GM12874 (cell line): ENCODE data around the gene CHD9NB.

Source experiments
- TF ChIP-seq, protein P1 (sequence below): IDR thresholded peaks from 2 replicates; pipeline ENCODE4 v1.5.1; 2011; ENCODE audit warnings: low read depth, mild to moderate bottlenecking, control low read depth, low read length, moderate library complexity; ENCODE audit not compliant: insufficient read depth

The CHD9NB gene

DNA sequence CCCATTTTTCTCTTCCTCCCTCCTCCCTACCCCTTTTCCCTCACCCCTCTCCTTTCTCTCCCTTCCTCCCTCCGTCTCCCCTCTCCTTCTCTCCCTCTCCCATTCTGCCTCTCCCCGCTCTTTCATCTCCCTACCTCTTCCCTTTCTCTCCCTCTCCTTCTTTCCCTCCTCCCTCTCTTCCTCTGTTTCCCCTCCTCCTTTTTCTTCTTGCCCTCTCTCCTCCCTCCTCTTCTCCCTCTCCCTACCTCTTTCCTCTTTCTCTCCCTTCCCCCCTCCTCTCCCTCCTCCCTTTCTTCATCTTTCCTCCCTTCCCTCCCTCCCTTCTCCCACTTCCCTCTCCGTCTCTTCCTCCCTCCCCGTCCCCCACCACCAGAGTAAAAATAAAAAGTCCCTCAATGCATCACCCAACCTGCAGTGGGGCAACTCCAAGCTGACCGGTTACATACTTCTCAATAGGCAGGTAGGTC, 10.4 kb downstream of the CHD9NB start:
- TF ChIP-seq, protein P1, sequence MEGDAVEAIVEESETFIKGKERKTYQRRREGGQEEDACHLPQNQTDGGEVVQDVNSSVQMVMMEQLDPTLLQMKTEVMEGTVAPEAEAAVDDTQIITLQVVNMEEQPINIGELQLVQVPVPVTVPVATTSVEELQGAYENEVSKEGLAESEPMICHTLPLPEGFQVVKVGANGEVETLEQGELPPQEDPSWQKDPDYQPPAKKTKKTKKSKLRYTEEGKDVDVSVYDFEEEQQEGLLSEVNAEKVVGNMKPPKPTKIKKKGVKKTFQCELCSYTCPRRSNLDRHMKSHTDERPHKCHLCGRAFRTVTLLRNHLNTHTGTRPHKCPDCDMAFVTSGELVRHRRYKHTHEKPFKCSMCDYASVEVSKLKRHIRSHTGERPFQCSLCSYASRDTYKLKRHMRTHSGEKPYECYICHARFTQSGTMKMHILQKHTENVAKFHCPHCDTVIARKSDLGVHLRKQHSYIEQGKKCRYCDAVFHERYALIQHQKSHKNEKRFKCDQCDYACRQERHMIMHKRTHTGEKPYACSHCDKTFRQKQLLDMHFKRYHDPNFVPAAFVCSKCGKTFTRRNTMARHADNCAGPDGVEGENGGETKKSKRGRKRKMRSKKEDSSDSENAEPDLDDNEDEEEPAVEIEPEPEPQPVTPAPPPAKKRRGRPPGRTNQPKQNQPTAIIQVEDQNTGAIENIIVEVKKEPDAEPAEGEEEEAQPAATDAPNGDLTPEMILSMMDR: no peak

DNA sequence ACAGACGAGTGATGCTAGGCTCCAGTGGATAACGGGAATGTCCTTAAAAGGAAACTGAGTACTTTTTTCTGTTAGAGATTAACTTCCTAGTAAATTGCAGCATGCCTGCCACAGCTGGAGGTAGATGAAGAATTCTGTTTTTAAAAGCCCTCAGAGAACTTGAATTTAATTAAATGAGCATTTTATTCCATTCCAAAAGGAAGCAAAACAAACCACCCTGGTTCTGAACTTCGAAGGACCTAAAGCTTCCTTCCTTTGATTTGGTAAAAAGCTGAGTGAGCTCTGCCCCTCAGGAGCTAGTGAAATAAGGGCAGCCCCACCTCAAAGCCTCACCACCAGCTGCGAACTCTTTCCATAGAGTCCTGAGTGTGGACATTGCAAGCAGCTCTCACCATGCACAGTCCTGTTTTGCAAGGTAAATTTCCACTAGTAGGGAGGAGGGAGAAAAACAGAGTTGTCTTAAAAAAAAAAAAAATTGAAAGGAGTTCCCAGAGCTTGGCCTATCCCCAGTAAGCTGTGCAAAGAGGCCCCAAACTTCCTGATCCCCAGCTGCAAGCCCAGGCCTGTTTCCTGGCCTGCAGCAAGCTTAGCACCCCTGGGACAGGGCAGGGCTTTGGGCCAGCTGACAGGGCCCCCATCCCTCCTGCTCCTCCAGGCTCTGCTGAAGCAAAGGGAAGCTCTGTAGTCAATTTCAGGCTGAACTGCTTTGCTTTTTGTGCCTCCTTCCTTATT, 11.2 kb downstream of the CHD9NB start:
- TF ChIP-seq, protein P1: no peak

DNA sequence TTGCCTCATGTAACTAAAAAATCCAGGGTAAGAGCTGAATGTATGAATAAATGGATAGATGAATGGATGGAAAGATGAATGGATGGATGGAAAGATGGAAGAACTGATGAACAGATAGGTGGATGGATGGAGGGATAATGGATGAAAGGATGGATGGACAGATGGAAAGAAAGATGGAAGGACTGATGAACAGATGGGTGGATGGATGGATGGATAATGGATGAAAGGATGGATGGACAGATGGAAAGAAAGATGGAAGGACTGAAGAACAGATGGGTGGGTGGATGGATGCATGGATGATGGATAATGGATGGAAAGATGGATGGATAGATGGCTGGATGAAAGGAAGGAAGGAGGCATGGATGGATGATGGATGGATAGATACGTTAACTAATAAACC, 11.9 kb downstream of the CHD9NB start:
- TF ChIP-seq, protein P1: no peak

DNA sequence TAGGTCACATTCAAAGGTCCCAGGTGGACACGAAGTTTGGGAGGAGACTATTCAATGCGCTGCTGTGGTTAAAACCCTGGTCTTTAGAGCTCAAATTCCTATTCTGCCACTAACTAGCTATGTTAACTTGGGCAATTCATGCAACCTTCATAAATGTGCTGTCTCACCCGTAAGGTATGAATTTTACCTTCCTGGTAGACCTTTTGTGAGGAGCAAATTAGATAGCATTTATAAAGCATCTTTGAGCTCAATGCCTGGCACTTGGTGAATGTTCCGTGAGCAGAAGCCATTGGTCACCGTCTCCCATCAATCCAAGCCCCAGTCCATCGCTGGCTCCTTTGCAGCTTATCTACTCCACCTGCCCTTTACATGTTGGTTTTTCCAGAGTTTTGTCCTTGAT, 16.6 kb downstream of the CHD9NB start:
- TF ChIP-seq, protein P1: no peak

GRCh38 chr16:53035176-53035942, 17.3 kb downstream of the CHD9NB start:
- TF ChIP-seq, protein P1: no peak

GRCh38 chr16:53034306-53034705, 18.4 kb downstream of the CHD9NB start:
- TF ChIP-seq, protein P1: no peak

- TF ChIP-seq, protein P1: no peak
These were observed 21.3 kb downstream of the CHD9NB start for GRCh38 chr16:53031323-53031942.
